GM21390 (cell line): Measurements from ENCODE around the gene RBL2.
"Not testable (repeated sequence)": the region's sequence is repeated elsewhere in the genome, so short reads cannot be mapped to it uniquely, and the experiment has no call there.

Experiments used
- ATAC-seq: cut with Tn5 transposase; IDR thresholded peaks from one replicate; pipeline ENCODE4 v1.9.1; 2021; ENCODE audit not compliant: unreplicated experiment

The RBL2 gene

GRCh38 chr16:53530741-53531140 lies 96.5 kb downstream of the RBL2 start:
- ATAC-seq = no peak

- ATAC-seq = no peak
These were observed 99.9 kb downstream of the RBL2 start for GRCh38 chr16:53534206-53534605.

- ATAC-seq = no peak
These were observed 103.4 kb downstream of the RBL2 start for GRCh38 chr16:53537626-53538025.

GRCh38 chr16:53539346-53539745 lies 105.1 kb downstream of the RBL2 start:
- ATAC-seq = not testable (repeated sequence)

- ATAC-seq = not testable (repeated sequence)
These were observed 105.8 kb downstream of the RBL2 start for GRCh38 chr16:53539759-53540718.
